GM21576 (cell line): ENCODE results near the gene AHRR.
"Not testable (repeated sequence)": the region's sequence is repeated elsewhere in the genome, so short reads cannot be mapped to it uniquely, and the experiment has no call there.

Source experiments
- ATAC-seq: cut with Tn5 transposase; IDR thresholded peaks from one replicate; pipeline ENCODE4 v1.9.1; 2021; ENCODE audit warnings: mild to moderate bottlenecking, moderate library complexity; ENCODE audit not compliant: unreplicated experiment

The AHRR gene

GRCh38 chr5:305050-305449 lies 16.5 kb upstream of the AHRR start:
- ATAC-seq = no peak

- no peak for ATAC-seq
Observed at GRCh38 chr5:305459-305858, 16.1 kb upstream of the AHRR start.

GRCh38 chr5:306011-306805 lies 15.3 kb upstream of the AHRR start:
- no peak for ATAC-seq

- no peak for ATAC-seq
Observed at GRCh38 chr5:307306-307705, 14.2 kb upstream of the AHRR start.

GRCh38 chr5:307794-308579 lies 13.5 kb upstream of the AHRR start:
- ATAC-seq = no peak

- no peak for ATAC-seq
Observed at GRCh38 chr5:308672-309271, 12.7 kb upstream of the AHRR start.

GRCh38 chr5:309831-310230 lies 11.7 kb upstream of the AHRR start:
- not testable (repeated sequence) for ATAC-seq

- no peak for ATAC-seq
Observed at GRCh38 chr5:310516-310915, 11.0 kb upstream of the AHRR start.

GRCh38 chr5:310941-311434 lies 10.5 kb upstream of the AHRR start:
- ATAC-seq = no peak

- ATAC-seq = no peak
Observed at GRCh38 chr5:311963-312362, 9.6 kb upstream of the AHRR start.

GRCh38 chr5:312845-313244 lies 8.7 kb upstream of the AHRR start:
- no peak for ATAC-seq

- no peak for ATAC-seq
Observed at GRCh38 chr5:313265-313664, 8.2 kb upstream of the AHRR start.

- ATAC-seq = no peak
Observed at GRCh38 chr5:313806-314376, 7.6 kb upstream of the AHRR start.

- no peak for ATAC-seq
Observed at GRCh38 chr5:314676-315487, 6.6 kb upstream of the AHRR start.

- ATAC-seq = no peak
Observed at GRCh38 chr5:315488-316209, 5.9 kb upstream of the AHRR start.

- peak; percentile 5 for ATAC-seq
Observed at GRCh38 chr5:316210-317085, 5.1 kb upstream of the AHRR start.

- ATAC-seq = peak; percentile 56
Observed at GRCh38 chr5:317086-317811, 4.3 kb upstream of the AHRR start.

GRCh38 chr5:318341-318897 lies 3.1 kb upstream of the AHRR start:
- no peak for ATAC-seq
